GM10266 (cell line): Measurements from ENCODE around the gene GRIP2.

ENCODE experiments used
- DNase-seq: peaks from one replicate; pipeline ENCODE4 v3.0.0; 2012; ENCODE audit errors: extremely low spot score
- TF ChIP-seq, protein P1 (sequence below): IDR thresholded peaks from 2 replicates; pipeline ENCODE4 v1.5.1; 2012; ENCODE audit warnings: mild to moderate bottlenecking, low read depth; ENCODE audit not compliant: control insufficient read depth, insufficient read depth; ENCODE audit errors: missing control alignments

GRIP2 gene

GRCh38 chr3:14446988-14447570 lies 93.1 kb downstream of the GRIP2 start:
- DNase-seq: no peak
- TF ChIP-seq, protein P1, sequence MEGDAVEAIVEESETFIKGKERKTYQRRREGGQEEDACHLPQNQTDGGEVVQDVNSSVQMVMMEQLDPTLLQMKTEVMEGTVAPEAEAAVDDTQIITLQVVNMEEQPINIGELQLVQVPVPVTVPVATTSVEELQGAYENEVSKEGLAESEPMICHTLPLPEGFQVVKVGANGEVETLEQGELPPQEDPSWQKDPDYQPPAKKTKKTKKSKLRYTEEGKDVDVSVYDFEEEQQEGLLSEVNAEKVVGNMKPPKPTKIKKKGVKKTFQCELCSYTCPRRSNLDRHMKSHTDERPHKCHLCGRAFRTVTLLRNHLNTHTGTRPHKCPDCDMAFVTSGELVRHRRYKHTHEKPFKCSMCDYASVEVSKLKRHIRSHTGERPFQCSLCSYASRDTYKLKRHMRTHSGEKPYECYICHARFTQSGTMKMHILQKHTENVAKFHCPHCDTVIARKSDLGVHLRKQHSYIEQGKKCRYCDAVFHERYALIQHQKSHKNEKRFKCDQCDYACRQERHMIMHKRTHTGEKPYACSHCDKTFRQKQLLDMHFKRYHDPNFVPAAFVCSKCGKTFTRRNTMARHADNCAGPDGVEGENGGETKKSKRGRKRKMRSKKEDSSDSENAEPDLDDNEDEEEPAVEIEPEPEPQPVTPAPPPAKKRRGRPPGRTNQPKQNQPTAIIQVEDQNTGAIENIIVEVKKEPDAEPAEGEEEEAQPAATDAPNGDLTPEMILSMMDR: no peak

GRCh38 chr3:14445773-14446172 lies 94.4 kb downstream of the GRIP2 start:
- TF ChIP-seq, protein P1: no peak

DNA sequence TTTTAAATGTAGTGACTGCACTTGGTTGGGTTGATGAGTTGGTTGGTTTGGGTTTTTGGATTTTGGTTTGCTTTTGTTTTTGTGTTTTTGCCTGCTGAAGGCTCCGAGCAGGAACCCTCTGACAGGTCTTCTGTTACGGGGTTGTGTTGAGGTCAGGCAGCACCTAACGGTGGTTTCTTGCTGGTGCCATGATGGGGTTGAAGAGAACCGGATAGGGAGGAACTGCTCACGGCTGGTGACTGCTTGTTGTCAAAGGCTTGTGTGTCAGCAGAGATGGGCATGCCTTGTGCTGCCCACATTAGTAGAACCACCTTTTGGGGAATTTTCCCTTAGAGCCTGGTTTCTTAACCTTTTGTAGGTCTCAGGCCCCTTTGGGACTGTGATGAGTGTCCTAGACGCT lies 95.8 kb downstream of the GRIP2 start:
- TF ChIP-seq, protein P1: no peak
- no peak for DNase-seq

More at GRCh38 chr3:14445773-14446172, 94.4 kb downstream of the GRIP2 start:
- no peak for DNase-seq

DNA sequence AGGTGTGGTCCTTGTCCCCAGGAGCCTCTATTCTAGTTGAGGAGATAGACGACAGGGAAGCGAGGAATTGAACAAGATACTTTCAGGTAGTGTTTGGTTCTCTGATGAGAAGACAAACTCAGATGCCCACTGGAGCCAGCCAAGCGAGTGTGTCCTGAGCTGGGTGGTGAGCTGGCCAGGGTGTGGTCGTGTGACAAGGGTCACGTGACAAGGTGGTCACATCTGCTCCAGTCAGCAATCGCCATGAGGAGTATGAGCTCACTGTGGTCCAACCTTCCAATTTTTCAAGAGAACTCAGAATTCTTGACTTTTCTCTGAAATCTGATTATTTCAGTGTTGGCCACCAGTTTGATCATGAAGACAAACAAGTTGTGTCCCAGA lies 98.2 kb downstream of the GRIP2 start:
- DNase-seq: no peak
- TF ChIP-seq, protein P1: no peak

GRCh38 chr3:14441240-14441919 lies 98.8 kb downstream of the GRIP2 start:
- no peak for DNase-seq
- TF ChIP-seq, protein P1: no peak

DNA sequence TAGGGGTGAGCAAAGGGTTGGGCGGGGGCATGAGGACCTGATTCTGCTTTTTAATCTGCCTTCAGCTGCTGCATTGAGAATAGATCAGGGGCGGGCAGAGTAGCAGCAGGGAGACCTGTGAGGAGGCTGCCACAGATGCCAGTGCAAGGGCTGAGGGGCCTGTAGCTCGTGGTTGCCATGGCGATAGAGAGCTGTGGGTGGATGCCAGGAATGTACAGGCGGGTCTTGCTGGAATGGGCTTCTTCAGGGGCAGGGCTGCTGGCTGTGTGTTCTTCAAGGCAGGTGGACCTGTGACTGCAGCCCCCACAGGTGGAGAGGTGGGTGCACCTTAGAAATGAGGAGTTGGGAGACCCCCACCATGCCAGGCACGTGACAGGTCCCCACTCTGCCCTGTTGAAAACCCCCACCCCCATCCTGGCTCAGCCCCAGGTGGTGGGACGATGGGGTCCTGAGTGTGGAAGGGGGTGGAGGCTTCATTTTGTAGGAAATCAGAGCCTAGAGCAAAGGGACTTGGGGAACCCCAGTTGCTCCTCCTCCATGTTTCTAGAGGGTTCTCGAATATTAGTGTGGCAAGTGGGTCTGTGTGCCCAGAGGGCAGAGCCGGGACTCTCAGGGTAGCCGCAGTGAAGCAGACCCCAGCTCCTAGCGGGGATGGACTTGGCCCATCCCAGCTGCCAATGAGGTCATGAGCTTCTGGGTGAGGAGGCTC lies 99.5 kb downstream of the GRIP2 start:
- no peak for DNase-seq
- TF ChIP-seq, protein P1: no peak

DNA sequence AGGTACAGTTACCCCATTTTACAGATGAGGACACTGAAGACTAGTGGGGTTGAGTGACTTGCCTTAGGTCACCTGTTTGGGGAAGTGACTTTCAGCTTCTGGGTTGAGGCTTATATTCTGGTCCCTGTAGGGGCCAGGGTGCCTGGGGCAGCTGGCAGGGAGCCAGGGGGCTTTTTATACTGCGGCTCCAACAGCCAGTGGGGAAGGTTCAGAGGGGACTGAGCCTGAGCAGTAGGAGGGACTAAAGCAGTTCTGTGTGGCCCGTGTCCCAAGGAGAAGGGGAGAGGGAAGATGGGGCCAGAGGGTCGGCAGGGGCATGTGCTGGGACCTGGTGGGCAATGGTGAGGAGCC lies 100.0 kb downstream of the GRIP2 start:
- TF ChIP-seq, protein P1: no peak

More for the DNA sequence above, 100.0 kb downstream of the GRIP2 start:
- no peak for DNase-seq
